Stimulated activated CD8-positive, alpha-beta memory T cell treated with anti-CD3 and anti-CD28 coated beads, Interleukin-7, amount 100 ng/mL, for 4 hours (primary cell): Measurements from ENCODE around the gene P2RX2.

Source experiments
- DNase-seq, 2 donors: peaks; one replicate each; pipeline ENCODE4 v3.0.0-alpha.2; 2020; ENCODE audit warnings: low read depth in 2 of 2

P2RX2 gene

GRCh38 chr12:132638541-132639408 is 20.2 kb downstream of the P2RX2 start:
- DNase-seq, result no peak

DNA sequence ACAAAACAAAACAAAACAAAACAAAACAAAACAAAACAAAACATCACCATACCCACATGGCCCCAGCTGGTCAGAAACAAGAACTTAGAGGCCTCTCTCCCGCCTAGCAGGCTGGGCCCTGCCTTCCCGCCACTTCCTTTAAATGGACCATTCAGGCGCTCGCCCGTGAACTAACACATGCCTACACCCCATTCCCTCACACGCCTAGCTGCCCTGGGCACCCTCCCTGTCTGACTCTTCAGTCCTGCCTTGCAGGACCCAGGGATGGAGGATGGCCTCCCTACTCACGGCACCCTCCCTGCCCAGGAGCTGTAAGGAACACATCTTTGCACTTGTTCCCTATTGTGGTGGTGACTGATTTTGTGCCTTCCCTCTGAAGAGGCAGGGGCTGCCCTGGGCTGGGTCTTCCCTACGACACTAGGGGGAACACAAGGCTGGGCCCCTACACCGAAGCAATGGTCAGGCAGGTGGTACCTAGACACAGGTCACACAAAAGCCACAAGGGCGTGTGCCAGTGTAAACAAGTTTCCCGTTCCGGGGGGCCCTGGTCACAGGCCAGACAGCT is 21.5 kb downstream of the P2RX2 start:
- DNase-seq, result no peak

DNA sequence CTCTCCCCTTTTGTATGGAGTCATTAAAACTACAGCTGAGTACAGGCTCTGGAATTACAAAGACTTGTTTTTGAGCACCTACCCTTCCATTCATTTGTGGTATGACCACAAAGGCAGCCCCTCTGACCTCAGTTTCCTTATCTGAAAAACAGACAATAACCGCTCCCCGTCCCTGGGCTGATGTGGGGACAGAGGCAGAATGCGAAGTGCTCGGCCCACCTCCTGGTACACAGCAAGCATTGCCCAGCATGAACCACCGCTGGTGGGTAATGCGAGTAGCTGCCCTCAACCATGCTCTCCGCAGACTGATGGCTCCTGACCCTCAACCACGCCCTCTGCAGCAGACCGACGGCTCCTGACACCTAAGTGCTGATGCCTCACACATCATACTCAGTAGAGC is 22.4 kb downstream of the P2RX2 start:
- no peak for DNase-seq

DNA sequence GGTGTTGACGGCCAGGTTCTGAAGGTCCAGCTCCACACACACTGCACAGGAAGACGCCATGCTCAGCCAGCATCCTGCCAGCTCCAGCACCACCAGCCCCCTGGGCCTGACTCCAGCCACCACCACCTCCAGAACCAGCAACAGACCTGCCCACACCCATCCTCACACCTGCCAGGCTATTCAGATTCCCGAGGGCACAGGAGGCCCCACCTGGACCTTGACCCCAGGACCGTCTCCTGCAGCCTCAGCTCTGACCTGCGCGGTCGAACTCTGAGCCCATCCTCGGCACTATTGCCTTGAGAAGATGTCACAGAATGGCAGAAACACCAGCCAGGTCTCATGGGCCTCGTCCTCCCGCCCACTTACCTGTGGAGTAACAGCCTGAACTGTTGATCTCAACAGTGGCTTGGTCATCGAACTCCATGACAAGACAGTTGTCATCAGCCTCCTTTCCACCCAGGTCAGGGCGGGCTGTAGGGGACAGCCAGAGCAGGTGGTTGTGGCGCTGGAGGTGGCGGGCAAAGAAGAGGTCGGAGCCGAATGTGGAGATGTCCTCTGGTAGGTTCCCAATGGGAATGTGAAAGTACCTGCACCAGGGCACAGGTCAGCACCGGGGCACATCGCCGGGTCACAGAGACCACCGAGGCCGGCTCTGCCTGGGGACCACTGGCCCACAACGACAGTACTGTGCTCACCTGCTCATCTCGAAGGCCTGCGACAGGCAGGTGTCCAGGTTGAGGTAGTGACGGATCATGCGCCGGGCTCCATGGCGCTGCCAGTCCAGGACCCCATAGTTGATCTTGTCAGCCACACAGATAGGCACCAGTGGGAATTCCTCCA is 23.5 kb downstream of the P2RX2 start:
- DNase-seq, result no peak

- DNase-seq, result no peak
Observed at GRCh38 chr12:132642846-132643835, 24.6 kb downstream of the P2RX2 start.

DNA sequence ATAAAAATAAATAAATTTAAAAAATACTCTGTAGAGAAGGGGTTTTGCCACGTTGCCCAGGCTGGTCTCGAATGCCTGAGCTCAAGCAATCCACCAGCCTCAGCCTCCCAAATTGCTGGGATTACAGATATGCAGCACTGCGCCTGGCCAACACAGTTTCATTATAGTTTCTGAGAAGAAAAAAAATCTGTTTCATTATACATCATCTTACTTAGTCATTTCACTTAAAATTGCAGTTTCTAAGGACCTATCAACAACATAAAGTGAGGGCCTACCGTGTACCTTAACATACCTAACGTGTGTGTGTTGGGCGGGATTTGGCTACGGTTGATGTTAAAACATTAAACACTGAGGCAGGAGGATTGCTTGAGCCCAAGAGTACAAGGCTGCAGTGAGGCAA is 28.3 kb downstream of the P2RX2 start:
- no peak for DNase-seq

GRCh38 chr12:132647858-132648257 is 29.3 kb downstream of the P2RX2 start:
- no peak for DNase-seq

- no peak for DNase-seq
Observed at GRCh38 chr12:132648616-132649225, 30.1 kb downstream of the P2RX2 start.

GRCh38 chr12:132649226-132649945 is 30.8 kb downstream of the P2RX2 start:
- DNase-seq, result no peak

- DNase-seq, result no peak
Observed at GRCh38 chr12:132651444-132652100, 33.0 kb downstream of the P2RX2 start.

- no peak for DNase-seq
Observed at GRCh38 chr12:132653567-132654290, 35.2 kb downstream of the P2RX2 start.

GRCh38 chr12:132657004-132657727 is 38.6 kb downstream of the P2RX2 start:
- no peak for DNase-seq

GRCh38 chr12:132658149-132658894 is 39.7 kb downstream of the P2RX2 start:
- no peak for DNase-seq

DNA sequence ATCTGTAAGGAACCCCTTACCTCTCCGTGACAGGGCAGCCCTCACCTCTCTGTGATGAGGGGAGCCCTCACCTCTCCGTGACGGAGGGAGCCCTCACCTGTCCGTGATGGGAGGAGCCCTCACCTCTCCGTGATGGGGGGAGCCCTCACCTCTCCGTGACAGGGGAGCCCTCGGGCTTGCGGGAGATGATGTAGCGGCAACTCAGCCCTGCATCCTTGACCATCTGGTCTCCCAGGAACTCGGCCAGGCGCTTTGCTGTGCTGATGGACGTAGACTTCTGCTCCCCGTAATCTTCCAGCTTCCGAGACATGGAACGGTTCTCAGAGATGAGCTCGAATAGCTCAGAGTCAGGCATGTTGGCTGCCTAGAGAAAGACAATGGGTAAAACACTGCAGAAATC is 40.6 kb downstream of the P2RX2 start:
- DNase-seq, result no peak

DNA sequence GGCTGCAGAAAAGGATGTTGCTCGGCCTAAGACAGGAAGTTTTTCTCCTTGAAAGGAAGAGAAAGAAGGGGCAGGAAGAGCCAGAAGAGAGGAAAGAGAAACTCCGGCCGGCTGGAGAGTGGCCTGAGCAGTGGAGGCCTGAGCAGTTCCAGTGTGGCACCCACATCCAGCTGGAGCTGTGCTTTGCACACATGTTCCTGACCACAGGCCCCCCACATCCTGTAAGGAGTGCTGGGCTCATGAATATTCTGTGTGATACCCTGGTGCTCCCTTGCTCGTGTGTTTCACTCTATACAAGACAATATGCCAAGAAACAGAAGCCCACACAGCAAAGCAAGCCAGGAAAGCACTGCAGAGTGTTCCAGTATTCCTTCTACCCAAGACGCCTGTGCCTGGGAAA is 41.5 kb downstream of the P2RX2 start:
- DNase-seq, result no peak

DNA sequence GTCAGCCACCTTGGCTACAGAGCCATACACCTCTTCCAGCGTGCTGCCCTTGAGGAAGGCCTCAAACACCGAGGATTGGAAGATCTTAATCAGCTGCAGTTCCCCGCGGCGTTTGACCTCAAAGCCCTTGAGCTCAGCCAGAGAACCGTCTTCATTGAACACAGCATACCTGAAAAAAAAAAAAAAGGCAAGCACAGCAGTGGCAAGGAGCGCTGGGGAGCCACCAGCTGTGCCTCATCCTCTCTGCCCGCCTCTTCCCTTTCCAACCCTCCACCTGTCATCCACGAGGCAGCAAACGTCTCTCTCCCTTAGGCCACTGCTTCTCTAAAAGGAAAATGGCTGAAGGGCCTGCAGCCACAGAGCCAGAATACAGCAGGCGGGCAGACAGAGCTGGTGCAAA is 42.4 kb downstream of the P2RX2 start:
- DNase-seq, result no peak

- no peak for DNase-seq
Observed at GRCh38 chr12:132661972-132662371, 43.4 kb downstream of the P2RX2 start.
